Sigmoid colon (tissue), 4 donors: Measurements from ENCODE around the gene GTF3C5.

Experiments used
- POLR2A ChIP-seq, 2 donors: fragments of 450-650 bp; IDR thresholded peaks; one replicate each; pipeline ENCODE4 v1.6.1; 2016; ENCODE audit warnings: antibody characterized with exemption in 2 of 2, mild to moderate bottlenecking in 2 of 2, moderate library complexity in 2 of 2
- POLR2AphosphoS5 ChIP-seq, 4 donors: sonication (generic); formaldehyde crosslinking; IDR thresholded peaks; one replicate each; pipeline ENCODE4 v1.6.1; 2017; ENCODE audit warnings: antibody characterized with exemption in 4 of 4
- TF ChIP-seq, protein P1 (sequence below), 4 experiments: fragments of 450-650 bp in 3 of 4; fragments of 200-600 bp in 1 of 4; IDR thresholded peaks; one replicate each; pipeline ENCODE4 v1.5.1; 2016 to 2019; ENCODE audit warnings: antibody characterized with exemption in 4 of 4, mild to moderate bottlenecking in 3 of 4, moderate library complexity in 2 of 4

DNA sequence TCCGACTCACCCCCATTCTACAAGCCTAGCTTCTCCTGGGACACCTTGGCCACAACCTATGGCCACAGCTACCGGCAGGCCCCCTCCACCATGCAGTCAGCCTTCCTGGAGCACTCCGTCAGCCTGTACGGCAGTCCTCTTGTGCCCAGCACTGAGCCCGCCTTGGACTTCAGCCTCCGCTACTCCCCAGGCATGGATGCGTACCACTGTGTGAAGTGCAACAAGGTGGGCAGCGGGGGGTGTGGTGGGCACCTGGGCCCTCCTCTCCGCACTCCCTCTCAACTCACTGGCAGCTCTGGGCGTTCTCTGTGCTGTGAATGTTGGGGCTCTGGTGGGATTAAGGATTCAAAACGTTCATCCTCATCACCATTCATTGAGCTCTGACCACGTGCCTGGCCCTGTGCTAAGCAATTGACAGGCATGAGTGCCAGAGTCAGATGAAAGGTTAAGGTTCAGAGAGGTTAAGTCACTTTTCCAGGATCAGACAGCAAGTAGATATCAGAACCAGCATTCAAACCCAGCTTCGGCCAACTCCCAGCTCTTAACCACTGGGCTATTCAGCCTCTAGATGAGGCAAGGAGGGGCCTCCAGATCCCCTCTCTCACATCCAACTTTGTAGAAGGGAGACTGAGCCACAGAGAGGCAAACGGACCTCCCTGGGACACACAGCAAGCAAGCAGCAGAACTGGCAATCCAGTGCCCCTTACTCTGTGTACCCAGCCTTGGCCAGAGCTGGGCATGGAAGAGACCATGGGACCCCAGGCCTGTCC lies 42.4 kb upstream of the GTF3C5 start:
- TF ChIP-seq POLR2AphosphoS5 (IDR thresholded peaks at IDR 0.05) (no peak), POLR2A (IDR thresholded peaks at IDR 0.05) (no peak)
- TF ChIP-seq, protein P1, sequence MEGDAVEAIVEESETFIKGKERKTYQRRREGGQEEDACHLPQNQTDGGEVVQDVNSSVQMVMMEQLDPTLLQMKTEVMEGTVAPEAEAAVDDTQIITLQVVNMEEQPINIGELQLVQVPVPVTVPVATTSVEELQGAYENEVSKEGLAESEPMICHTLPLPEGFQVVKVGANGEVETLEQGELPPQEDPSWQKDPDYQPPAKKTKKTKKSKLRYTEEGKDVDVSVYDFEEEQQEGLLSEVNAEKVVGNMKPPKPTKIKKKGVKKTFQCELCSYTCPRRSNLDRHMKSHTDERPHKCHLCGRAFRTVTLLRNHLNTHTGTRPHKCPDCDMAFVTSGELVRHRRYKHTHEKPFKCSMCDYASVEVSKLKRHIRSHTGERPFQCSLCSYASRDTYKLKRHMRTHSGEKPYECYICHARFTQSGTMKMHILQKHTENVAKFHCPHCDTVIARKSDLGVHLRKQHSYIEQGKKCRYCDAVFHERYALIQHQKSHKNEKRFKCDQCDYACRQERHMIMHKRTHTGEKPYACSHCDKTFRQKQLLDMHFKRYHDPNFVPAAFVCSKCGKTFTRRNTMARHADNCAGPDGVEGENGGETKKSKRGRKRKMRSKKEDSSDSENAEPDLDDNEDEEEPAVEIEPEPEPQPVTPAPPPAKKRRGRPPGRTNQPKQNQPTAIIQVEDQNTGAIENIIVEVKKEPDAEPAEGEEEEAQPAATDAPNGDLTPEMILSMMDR (IDR thresholded peaks at IDR 0.05), result no peak
